ENCODE data around the gene F2R. TPM values are rescaled to one million over a fixed set of nuclear protein-coding genes. Genes with fewer than 3 reads are reported as not detected.

F2R gene
- total RNA-seq, 4 donors from 2014 or later = 2.4 to 4.2 (median 3.8) TPM

- TF ChIP-seq POLR2A (IDR thresholded peaks at IDR 0.05) (no peak), CTCF (IDR thresholded peaks at IDR 0.05 in 4 of 5, conservative IDR thresholded peaks at IDR 0.05 in 1 of 5) (no peak)
- H3K9me3 ChIP-seq = no peaks in the 10 kb centered on the region
- H3K27ac ChIP-seq = peak overlapping the region in 1 of 4 donors; percentile 53
- peak overlapping the region; percentile 57 to 67 (median 61) for H3K4me3 ChIP-seq
- H3K4me1 ChIP-seq = peaks cover 0 to 6% of the 10 kb centered on the region in 2 donors
- peaks cover 4 to 32% (median 16%) of the 10 kb centered on the region in 3 donors for H3K27me3 ChIP-seq
- ATAC-seq (peak; percentile 30 to 36), DNase-seq (no peak)
- intact Hi-C loops (cut with DNase I; ENCODE audit: low total_unique reads) = loop anchor here (10.0 kb wide), 1 partner anchor 70 kb away; no protein-coding TSS in a partner anchor
- H3K36me3 ChIP-seq = no peaks in the 10 kb centered on the region
- in situ Hi-C loops (cut with MboI; ENCODE audit: low sequenced_read_pairs in 4 of 4) = no loop called here
Observed at GRCh38 chr5:76714751-76715485, 1.0 kb upstream of the F2R start.

- no peaks in the 10 kb centered on the region for H3K36me3 ChIP-seq
- H3K9me3 ChIP-seq = no peaks in the 10 kb centered on the region
- intact Hi-C loops (cut with DNase I; ENCODE audit: low total_unique reads) (loop anchor here (10.0 kb wide), 1 partner anchor 69 kb away; no protein-coding TSS in a partner anchor), in situ Hi-C loops (cut with MboI; ENCODE audit: low sequenced_read_pairs in 4 of 4) (no loop called here)
- peaks cover 0 to 6% of the 10 kb centered on the region in 2 donors for H3K4me1 ChIP-seq
- DNase-seq (no peak), ATAC-seq (peak; percentile 27 to 44)
- peak overlapping the region; percentile 57 to 67 (median 61) for H3K4me3 ChIP-seq
- H3K27me3 ChIP-seq = peaks cover 4 to 32% (median 16%) of the 10 kb centered on the region in 3 donors
- peak overlapping the region; percentile 24 to 53 (median 39) for H3K27ac ChIP-seq
- TF ChIP-seq CTCF (IDR thresholded peaks at IDR 0.05 in 4 of 5, conservative IDR thresholded peaks at IDR 0.05 in 1 of 5) (no peak), POLR2A (IDR thresholded peaks at IDR 0.05) (no peak)
Observed at GRCh38 chr5:76715486-76715735, 515 bp upstream of the F2R start.

- peaks cover 0 to 6% of the 10 kb centered on the region in 2 donors for H3K4me1 ChIP-seq
- no peak for TF ChIP-seq POLR2A (IDR thresholded peaks at IDR 0.05)
- TF ChIP-seq CTCF (IDR thresholded peaks at IDR 0.05 in 4 of 5, conservative IDR thresholded peaks at IDR 0.05 in 1 of 5) = no peak
- intact Hi-C loops (cut with DNase I; ENCODE audit: low total_unique reads) (loop anchor here (10.0 kb wide), 1 partner anchor 68 kb away; no protein-coding TSS in a partner anchor), in situ Hi-C loops (cut with MboI; ENCODE audit: low sequenced_read_pairs in 4 of 4) (no loop called here)
- DNase-seq = no peak
- peak overlapping the region; percentile 57 to 67 (median 61) for H3K4me3 ChIP-seq
- H3K27me3 ChIP-seq = peaks cover 4 to 32% (median 16%) of the 10 kb centered on the region in 3 donors
- no peaks in the 10 kb centered on the region for H3K36me3 ChIP-seq
- ATAC-seq = no peak
- no peaks in the 10 kb centered on the region for H3K9me3 ChIP-seq
- peak overlapping the region in 2 of 4 donors; percentile 26 to 53 for H3K27ac ChIP-seq
Observed at GRCh38 chr5:76716456-76717157, 681 bp downstream of the F2R start.

- intact Hi-C loops (cut with DNase I; ENCODE audit: low total_unique reads) (loop anchor here (10.0 kb wide), 1 partner anchor 67 kb away; no protein-coding TSS in a partner anchor), in situ Hi-C loops (cut with MboI; ENCODE audit: low sequenced_read_pairs in 4 of 4) (no loop called here)
- Histone ChIP-seq H3K4me1 (peaks cover 0 to 6% of the 10 kb centered on the region in 2 donors), H3K36me3 (no peaks in the 10 kb centered on the region), H3K9me3 (no peaks in the 10 kb centered on the region), H3K4me3 (peak overlapping the region; percentile 57 to 67 (median 61)), H3K27ac (no peak overlapping the region), H3K27me3 (peaks cover 4 to 32% (median 16%) of the 10 kb centered on the region in 3 donors)
- DNase-seq (no peak), ATAC-seq (no peak)
- TF ChIP-seq CTCF (IDR thresholded peaks at IDR 0.05 in 4 of 5, conservative IDR thresholded peaks at IDR 0.05 in 1 of 5) (no peak), POLR2A (IDR thresholded peaks at IDR 0.05) (no peak)
Observed at GRCh38 chr5:76717222-76718083, 1.5 kb downstream of the F2R start.

All from gastrocnemius medialis (tissue), 4 donors.